ENCODE measurements around the gene CSTPP1. TPM values are rescaled to one million over a fixed set of nuclear protein-coding genes. Genes with fewer than 3 reads are reported as not detected.

CSTPP1 gene
- total and polyA plus RNA-seq, 2 of the 8 experiments (the other 6 are each of a cell fraction or from before 2014, with no cell fraction given) = 24.2 to 28.7 TPM

- FAIRE-seq = no peak
- Histone ChIP-seq H3K4ac (replicated peaks; ENCODE audit: insufficient read length, low read depth, low read length) (no peak overlapping the region), H3K79me2 (ENCODE audit: control insufficient read depth in 1 of 2, insufficient read depth in 2 of 2, low read length in 2 of 2) (no peaks in the 10 kb centered on the region), H3K27ac (ENCODE audit: low read depth, low read length) (no peak overlapping the region), H2BK12ac (ENCODE audit: low read depth, low read length) (no peak overlapping the region), H4K91ac (replicated peaks; ENCODE audit: insufficient read length, low read length) (no peak overlapping the region), H3K36me3 (ENCODE audit: control insufficient read depth in 2 of 4, insufficient read depth in 4 of 4, low read length in 3 of 4) (peaks cover 2 to 24% (median 16%) of the 10 kb centered on the region in 4 experiments; a peak in 7 of 8 replicates), H3K4me3 (ENCODE audit: extremely low read depth in 1 of 4, insufficient read depth in 2 of 4, low read depth in 3 of 4, low read length in 4 of 4) (no peak overlapping the region), H2BK120ac (replicated peaks; ENCODE audit: low read depth, low read length) (no peak overlapping the region), H3K27me3 (replicated peaks in 1 of 4; ENCODE audit: control insufficient read depth in 3 of 4, extremely low read depth in 1 of 4, insufficient read depth in 3 of 4, low read length in 3 of 4) (no peaks in the 10 kb centered on the region), H4K20me1 (replicated peaks in 1 of 2; ENCODE audit: control insufficient read depth in 1 of 2, insufficient read depth in 2 of 2, low read length in 2 of 2) (peaks cover 0 to 6% of the 10 kb centered on the region in 2 experiments), H2BK15ac (ENCODE audit: low read length) (no peak overlapping the region), H3K9me3 (ENCODE audit: insufficient read depth in 2 of 2, low read depth in 1 of 2, low read length in 1 of 2) (peaks cover 4 to 8% of the 10 kb centered on the region in 2 experiments; a peak in 2 of 4 replicates), H4K5ac (ENCODE audit: insufficient read length, low read depth, low read length) (no peak overlapping the region), H3K9ac (replicated peaks in 1 of 4; ENCODE audit: extremely low read depth in 1 of 4, low read depth in 3 of 4, low read length in 3 of 4) (no peak overlapping the region), H3K18ac (ENCODE audit: extremely low read depth, low read length) (no peak overlapping the region), H3K79me1 (ENCODE audit: low read depth, low read length) (no peaks in the 10 kb centered on the region), H3K23ac (ENCODE audit: insufficient read length) (no peak overlapping the region), H3K56ac (replicated peaks; ENCODE audit: insufficient read length, low read depth, low read length) (no peak overlapping the region), H2BK5ac (ENCODE audit: low read depth, low read length) (no peak overlapping the region), H3K4me1 (replicated peaks in 1 of 4; ENCODE audit: control insufficient read depth in 3 of 4, insufficient read depth in 4 of 4, low read length in 3 of 4) (0 out of 7 replicates have a peak, but pooled peaks cover 0 to 2% (median 0%) of the 10 kb centered on the region in 4 experiments), H2BK20ac (ENCODE audit: low read length) (no peak overlapping the region), H3K23me2 (ENCODE audit: low read depth, low read length) (peaks cover 2% of the 10 kb centered on the region; the same call in 1 of the 2 replicates), H2AK5ac (ENCODE audit: low read depth, low read length) (no peak overlapping the region), H3K14ac (ENCODE audit: insufficient read length) (no peak overlapping the region), H3K4me2 (ENCODE audit: insufficient read depth in 1 of 2, low read depth in 2 of 2, low read length in 2 of 2) (no peak overlapping the region), H2AFZ (ENCODE audit: low read length) (no peak overlapping the region), H4K8ac (ENCODE audit: extremely low read depth, insufficient read depth, low read length) (peak overlapping the region; percentile 9; the same call in 1 of the 2 replicates)
- no peak for DNase-seq (ENCODE audit: low read depth in 1 of 2, low spot score in 2 of 2)
- ChIA-PET POLR2A (ENCODE audit: partially characterized antibody) (interaction anchor here (1.3 to 1.6 kb wide), 3 partner anchors 11 to 258 kb away, joined by 3 to 6 read pairs (median 5); no protein-coding TSS in a partner anchor), CTCF (ENCODE audit: partially characterized antibody) (interaction anchor here (0.6 to 7.4 kb wide), 19 partner anchors 11 to 271 kb away, joined by 3 to 66 read pairs (median 4); partner anchors contain the start of gene LRP4)
- WGBS, 2 experiments (ENCODE audit: extremely low coverage in 1 of 2, insufficient coverage in 1 of 2, insufficient read length in 1 of 2, insufficient replicate concordance in 2 of 2, low coverage in 1 of 2, low lambda C conversion rate in 2 of 2, missing lambda C conversion rate in 1 of 2) = 91% methylated on average over 10 of the region's 10 CpGs; no CpG with 5 or more reads in 1 of the 2 experiments
- TF ChIP-seq RFX5 (IDR thresholded peaks at IDR 0.05; ENCODE audit: borderline replicate concordance, low read depth, low read length) (no peak), SP1 (IDR thresholded peaks at IDR 0.05; ENCODE audit: low read depth, low read length) (no peak), JUND (IDR thresholded peaks at IDR 0.05; ENCODE audit: low read length) (no peak), CEBPB (IDR thresholded peaks at IDR 0.05; ENCODE audit: low read depth, low read length) (no peak), SAP30 (IDR thresholded peaks at IDR 0.05; ENCODE audit: insufficient read depth, insufficient replicate concordance, low read length) (no peak), ATF2 (IDR thresholded peaks at IDR 0.05; ENCODE audit: low read length) (no peak), JUN (IDR thresholded peaks at IDR 0.05; ENCODE audit: low read depth, low read length) (no peak), KDM4A (IDR thresholded peaks at IDR 0.05; ENCODE audit: low read depth, low read length, severe bottlenecking) (no peak), GTF2F1 (IDR thresholded peaks at IDR 0.05; ENCODE audit: borderline replicate concordance, low read depth, low read length) (no peak), BRCA1 (IDR thresholded peaks at IDR 0.05; ENCODE audit: low read depth, low read length) (no peak), RAD21 (IDR thresholded peaks at IDR 0.05 in 1 of 2, conservative IDR thresholded peaks at IDR 0.05 in 1 of 2; ENCODE audit: low read depth in 2 of 2, low read length in 2 of 2) (no peak), TBP (IDR thresholded peaks at IDR 0.05; ENCODE audit: low read depth, low read length) (no peak)
Measured at GRCh38 chr11:46895821-46896220, 40.7 kb upstream of the CSTPP1 start.
